T-helper 17 cell (primary cell): ENCODE data around the gene ETV4. TPM values are rescaled to one million over a fixed set of nuclear protein-coding genes. Genes with fewer than 3 reads are reported as not detected.

Experiments used
- ATAC-seq: fragments of 150-1000 bp; cut with Tn5 transposase; 2 replicates; pipeline ENCODE4 v1.10.0; 2021; ENCODE audit warnings: mild to moderate bottlenecking, moderate library complexity
- DNase-seq, 3 donors: peaks; one replicate each; pipeline versions ENCODE4 v3.0.0 to v3.0.0-alpha.2; 2020 to 2021
- H3K9me3 ChIP-seq: one replicate; pipeline ENCODE4 v1.7.0; 2013; ENCODE audit warnings: low read length, mild to moderate bottlenecking; ENCODE audit not compliant: control insufficient read depth, poor library complexity, severe bottlenecking
- H3K27ac Mint-ChIP-seq: one replicate; pipeline ENCODE4 v1.8.0; 2022; ENCODE audit warnings: mild to moderate bottlenecking, moderate library complexity, mixed read lengths
- H3K27me3 Mint-ChIP-seq: one replicate; pipeline ENCODE4 v1.8.0; 2022; ENCODE audit warnings: mixed read lengths
- H3K36me3 Mint-ChIP-seq: one replicate; pipeline ENCODE4 v1.8.0; 2022; ENCODE audit warnings: low read depth, mixed read lengths
- H3K4me1 Mint-ChIP-seq: one replicate; pipeline ENCODE4 v1.8.0; 2022; ENCODE audit warnings: mild to moderate bottlenecking, mixed read lengths
- H3K4me3 Mint-ChIP-seq: one replicate; pipeline ENCODE4 v1.8.0; 2022; ENCODE audit warnings: mild to moderate bottlenecking, moderate library complexity, mixed read lengths
- total RNA-seq, 4 donors: library from RNA in 2 of 4; stranded (reverse) in 2 of 4; gene quantifications; one replicate each; pipeline ENCODE4 v1.2.3 and lab custom pipeline; 2022 to 2026

Gene ETV4
- total RNA-seq, 2 donors from 2014 or later, result not detected

DNA sequence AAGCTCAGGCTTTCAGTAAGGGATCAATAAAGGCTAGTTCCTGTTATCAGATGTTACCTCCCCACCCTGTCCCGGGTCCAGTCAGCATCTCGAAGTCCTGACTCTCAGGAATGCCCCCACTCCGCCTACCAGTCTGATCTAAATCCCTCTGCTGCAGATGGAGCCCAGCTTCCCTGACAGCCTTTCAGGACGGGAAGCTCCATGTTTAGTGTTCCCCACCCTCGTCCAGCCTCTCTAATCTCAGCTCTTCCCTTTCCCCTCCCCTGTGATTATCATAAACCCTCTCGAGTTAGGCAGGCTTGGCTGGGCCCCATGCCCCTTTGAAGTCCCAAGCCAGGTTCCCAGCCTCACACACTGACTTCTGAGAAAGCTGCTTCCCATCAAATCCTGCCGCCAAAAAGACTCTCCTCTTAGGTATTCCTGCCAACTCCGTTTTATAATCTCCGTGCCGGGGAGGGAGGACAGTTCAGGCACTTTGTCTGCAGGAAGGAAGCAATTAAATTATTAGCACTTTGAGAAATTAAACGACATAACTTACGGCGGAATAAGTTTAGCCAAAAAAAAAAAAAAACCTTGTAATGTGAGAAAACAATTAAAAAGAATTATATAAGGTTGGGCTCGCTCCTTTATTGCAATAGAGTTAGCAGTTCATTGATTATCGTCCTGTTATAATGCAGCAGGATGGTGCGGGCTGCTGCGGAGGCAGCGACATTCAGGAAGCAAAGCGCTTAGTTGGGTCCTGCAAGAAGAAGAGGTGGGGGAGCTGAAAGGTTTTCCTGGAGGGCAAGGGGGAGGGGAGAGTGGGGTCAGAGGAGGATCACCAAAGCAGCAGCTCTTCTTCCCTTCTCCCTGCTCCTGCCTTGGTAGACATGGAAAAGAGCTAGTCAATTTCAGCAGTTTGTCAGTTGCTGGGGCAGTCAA lies 16.8 kb upstream of the ETV4 start:
- no peak overlapping the region for H3K27ac Mint-ChIP-seq
- ATAC-seq (no peak), DNase-seq (no peak)
- no peaks in the 10 kb centered on the region for H3K36me3 Mint-ChIP-seq
- peaks cover 55% of the 10 kb centered on the region for H3K27me3 Mint-ChIP-seq
- peaks cover 5% of the 10 kb centered on the region for H3K4me1 Mint-ChIP-seq
- H3K4me3 Mint-ChIP-seq, result no peak overlapping the region
- H3K9me3 ChIP-seq, result no peaks in the 10 kb centered on the region

DNA sequence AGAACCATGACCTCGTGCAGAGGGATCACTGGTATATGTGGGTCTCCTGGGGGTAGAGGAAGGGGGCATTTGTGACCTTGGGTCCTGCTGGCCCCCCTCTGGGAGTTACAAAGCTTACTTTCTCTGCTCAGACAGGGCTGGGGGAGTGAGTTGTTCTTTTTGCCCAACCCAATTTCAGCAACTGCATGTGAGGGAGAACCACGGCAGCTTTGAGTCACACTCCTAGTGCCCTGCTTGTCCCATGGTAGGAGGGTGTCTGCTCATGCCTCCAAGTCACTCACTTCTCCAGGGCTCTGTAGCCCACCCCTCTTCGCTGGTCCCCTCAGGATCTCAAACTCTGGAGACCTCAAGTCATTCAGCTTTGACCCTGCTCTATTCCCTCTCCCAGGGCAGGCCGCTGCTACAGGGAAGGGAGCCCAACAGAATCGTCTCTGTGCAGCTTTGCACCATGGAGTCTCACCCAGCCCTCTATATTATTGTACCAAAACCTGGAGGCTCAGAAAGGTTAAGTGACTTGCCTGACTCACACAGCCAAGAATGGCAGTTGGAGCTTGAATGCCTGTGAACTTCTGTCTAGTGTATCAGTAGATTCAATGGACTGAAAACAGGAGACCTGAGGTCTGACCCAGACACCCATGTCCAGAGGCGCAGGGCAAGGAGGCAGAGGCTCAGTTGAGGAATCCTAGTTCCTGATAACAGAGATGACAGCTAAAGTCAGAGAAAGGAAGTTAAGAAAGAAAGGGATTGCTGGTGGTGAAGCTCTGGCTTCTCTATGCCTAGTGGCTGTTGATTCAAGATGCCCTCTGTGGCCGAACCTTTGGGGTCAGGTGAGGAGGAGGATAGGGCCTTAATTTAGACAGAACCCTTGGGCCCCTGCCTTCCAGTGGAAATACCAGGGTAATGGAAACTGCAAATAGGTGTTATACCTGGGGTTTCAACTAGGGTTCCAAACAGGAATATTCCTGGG lies 14.6 kb upstream of the ETV4 start:
- no peaks in the 10 kb centered on the region for H3K9me3 ChIP-seq
- Mint-ChIP-seq H3K36me3 (peaks cover 5% of the 10 kb centered on the region), H3K27me3 (peaks cover 61% of the 10 kb centered on the region), H3K27ac (no peak overlapping the region), H3K4me1 (peaks cover 5% of the 10 kb centered on the region), H3K4me3 (no peak overlapping the region)
- DNase-seq (no peak), ATAC-seq (no peak)

DNA sequence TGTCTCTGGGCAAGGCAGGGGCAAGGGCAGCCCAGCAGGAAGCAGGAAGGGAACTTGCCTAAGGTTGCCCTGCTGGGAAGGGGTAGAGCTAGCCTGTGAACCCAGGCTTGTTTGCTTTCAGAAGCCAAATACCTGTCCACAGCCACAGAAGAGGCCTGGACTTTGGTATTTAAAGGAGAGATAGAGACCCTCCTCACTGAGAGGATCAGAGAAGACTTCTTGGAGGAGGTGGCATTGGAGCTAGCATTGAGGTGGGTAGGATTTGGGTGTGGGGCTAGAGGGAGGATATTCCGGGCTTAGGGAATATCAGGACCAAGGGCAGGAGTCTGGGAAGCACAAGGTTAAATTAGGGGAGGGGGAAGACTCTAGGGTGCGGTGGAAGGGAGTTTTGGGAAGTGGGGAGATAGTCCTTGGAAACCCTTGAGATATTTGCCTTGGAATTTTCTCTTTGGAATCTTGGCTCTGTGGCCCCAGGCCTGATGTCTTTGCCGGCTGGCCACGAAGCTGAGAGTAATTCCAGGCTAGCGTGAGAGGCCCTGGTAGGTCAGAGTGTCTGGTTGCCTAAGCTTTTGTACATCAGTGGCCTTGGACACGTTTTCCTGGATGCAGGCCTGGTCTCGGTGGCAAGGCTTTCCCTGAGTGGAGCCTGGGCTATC lies 13.1 kb upstream of the ETV4 start:
- Mint-ChIP-seq H3K36me3 (peaks cover 5% of the 10 kb centered on the region), H3K27ac (no peak overlapping the region), H3K27me3 (peaks cover 54% of the 10 kb centered on the region), H3K4me3 (no peak overlapping the region), H3K4me1 (peaks cover 5% of the 10 kb centered on the region)
- H3K9me3 ChIP-seq, result no peaks in the 10 kb centered on the region
- ATAC-seq (no peak), DNase-seq (no peak)

DNA sequence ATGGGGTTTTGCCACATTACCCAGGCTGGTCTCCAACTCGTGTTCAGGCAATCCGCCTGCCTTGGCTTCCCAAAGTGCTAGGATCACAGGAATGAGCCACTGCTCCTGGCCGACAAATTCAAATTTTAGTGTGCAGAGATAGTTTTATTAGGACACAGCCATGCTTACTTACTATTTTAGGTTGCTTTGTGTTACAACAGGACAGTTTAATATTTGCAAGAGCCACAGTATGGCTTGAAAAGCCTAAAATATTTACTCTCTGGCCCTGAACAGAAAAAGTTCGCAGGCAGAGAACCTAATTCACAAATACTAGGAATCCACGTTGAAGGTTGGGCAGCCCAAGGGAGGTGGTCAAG lies 12.6 kb upstream of the ETV4 start:
- Mint-ChIP-seq H3K36me3 (peaks cover 5% of the 10 kb centered on the region), H3K4me1 (peaks cover 5% of the 10 kb centered on the region), H3K27me3 (peaks cover 50% of the 10 kb centered on the region), H3K4me3 (no peak overlapping the region), H3K27ac (no peak overlapping the region)
- H3K9me3 ChIP-seq, result no peaks in the 10 kb centered on the region
- no peak for DNase-seq
- no peak for ATAC-seq

DNA sequence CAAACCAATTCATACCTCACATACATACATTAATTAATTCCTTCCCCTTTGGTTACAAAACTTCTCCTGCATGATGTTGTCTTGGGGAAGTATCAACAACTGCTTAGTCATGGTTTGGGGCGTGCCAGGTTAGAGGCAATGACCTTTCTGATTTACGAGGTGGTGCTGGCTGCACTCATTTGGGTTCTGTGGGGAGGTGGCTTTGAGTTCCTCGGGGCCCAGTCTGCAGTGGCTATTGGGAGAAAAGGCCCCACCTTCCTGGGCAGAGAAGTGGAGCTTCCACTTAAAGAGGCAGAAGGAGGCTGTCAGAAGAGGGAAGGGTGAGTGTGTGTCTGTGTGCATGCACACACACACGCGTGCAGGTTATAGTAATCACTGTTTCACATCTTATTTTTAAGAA lies 10.2 kb upstream of the ETV4 start:
- no peaks in the 10 kb centered on the region for H3K9me3 ChIP-seq
- no peak overlapping the region for H3K27ac Mint-ChIP-seq
- no peaks in the 10 kb centered on the region for H3K4me1 Mint-ChIP-seq
- peaks cover 40% of the 10 kb centered on the region for H3K27me3 Mint-ChIP-seq
- H3K36me3 Mint-ChIP-seq, result peaks cover 5% of the 10 kb centered on the region
- ATAC-seq, result no peak
- DNase-seq, result no peak
- no peak overlapping the region for H3K4me3 Mint-ChIP-seq

DNA sequence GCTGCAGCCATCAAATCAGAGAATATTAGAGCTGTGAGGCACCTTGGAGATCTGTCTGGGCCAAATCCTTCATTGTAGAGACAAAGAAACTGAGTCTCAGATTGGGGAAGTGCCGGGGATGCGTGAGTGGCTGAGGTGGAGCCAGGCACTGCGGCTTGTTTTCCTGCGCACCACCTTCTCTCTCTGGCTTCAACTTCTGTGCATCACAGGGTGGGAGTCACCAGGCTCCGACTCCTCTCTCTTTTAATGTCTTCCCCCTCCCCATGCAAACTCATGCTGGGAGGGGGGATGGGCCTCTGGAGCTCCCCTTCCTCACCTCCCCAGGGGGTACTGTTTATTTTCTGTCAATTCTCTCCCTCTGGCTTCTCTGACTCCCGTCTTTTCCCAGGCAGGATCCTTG lies 8.7 kb upstream of the ETV4 start:
- Mint-ChIP-seq H3K27ac (no peak overlapping the region), H3K4me3 (no peak overlapping the region), H3K27me3 (peaks cover 40% of the 10 kb centered on the region), H3K4me1 (no peaks in the 10 kb centered on the region), H3K36me3 (peaks cover 5% of the 10 kb centered on the region)
- no peak for ATAC-seq
- no peak for DNase-seq
- no peaks in the 10 kb centered on the region for H3K9me3 ChIP-seq

DNA sequence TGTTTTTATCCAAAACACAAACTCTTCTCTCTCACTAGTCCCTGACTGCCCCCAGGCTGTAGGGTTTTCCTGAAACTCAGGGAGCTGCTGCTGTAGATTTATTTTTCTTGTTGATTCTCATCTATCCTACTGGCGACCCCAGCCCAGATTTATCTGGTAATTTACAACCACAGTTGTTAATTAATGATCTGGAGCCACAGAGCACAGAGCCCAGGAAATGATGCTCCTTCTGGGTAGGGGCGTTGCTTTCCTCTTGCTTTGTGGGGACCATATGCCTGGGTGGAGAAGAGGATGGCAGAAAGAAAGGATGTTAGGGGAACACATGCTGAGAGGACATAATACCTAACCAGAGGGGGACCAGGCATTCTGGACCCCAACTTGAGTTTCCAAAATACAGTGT lies 7.4 kb upstream of the ETV4 start:
- peaks cover 5% of the 10 kb centered on the region for H3K36me3 Mint-ChIP-seq
- H3K27me3 Mint-ChIP-seq, result peaks cover 40% of the 10 kb centered on the region

DNA sequence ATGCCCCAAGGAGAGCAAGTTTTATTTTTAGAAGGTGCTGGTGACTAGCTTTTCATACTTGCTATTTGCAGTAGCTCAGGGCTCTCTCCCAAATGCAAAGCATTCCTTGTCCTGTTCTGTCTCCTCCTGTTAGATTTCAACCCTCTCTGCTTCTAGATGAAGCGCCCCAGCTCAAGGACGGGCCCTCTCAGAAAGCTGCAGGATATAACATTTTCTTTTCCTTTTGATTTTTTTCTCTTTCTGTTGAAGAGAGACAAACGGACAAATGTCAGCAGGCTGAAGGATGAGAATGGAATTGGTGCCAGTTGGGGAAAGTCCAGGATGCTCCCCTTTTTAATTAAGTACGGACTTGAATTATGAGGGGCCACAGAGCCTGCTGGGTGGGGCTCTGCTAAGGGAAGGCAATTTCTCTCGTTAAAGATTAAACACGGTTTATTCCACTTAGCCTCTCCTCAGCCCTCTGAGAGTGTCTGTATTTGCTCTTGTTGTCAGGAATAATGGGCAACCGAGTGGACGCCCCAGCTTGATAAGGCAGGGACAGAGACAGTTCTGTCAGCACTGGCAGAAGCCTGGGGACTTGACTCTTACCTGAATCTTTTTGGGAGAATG lies 6.2 kb upstream of the ETV4 start:
- no peak for DNase-seq
- Mint-ChIP-seq H3K4me1 (peaks cover 3% of the 10 kb centered on the region), H3K36me3 (peaks cover 5% of the 10 kb centered on the region), H3K4me3 (no peak overlapping the region), H3K27me3 (peaks cover 48% of the 10 kb centered on the region), H3K27ac (no peak overlapping the region)
- ATAC-seq, result no peak
- H3K9me3 ChIP-seq, result no peaks in the 10 kb centered on the region

More for the DNA sequence above, 7.4 kb upstream of the ETV4 start:
- DNase-seq (no peak), ATAC-seq (no peak)
- Mint-ChIP-seq H3K4me1 (no peaks in the 10 kb centered on the region), H3K27ac (no peak overlapping the region), H3K4me3 (no peak overlapping the region)
- no peaks in the 10 kb centered on the region for H3K9me3 ChIP-seq

DNA sequence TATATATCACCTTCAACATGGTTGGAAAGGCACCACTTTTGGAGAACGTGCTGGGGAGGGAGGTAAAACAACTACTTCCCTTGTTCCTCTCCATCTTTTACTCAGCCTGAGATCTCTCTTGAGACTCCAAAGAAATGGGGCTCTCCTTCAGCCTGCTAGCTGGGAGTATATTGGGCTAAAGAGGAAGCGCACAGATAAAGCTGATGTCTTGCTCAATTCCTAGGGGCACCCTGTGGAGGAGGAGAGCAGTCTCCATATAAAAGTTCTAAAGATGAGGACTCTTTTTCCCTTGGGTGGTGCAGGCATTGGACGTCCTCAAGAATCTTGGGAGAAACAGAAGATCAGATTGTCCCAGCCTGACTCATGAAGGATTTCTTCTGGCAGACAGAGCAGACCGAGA lies 4.6 kb upstream of the ETV4 start:
- no peak for DNase-seq
- H3K4me1 Mint-ChIP-seq, result peaks cover 12% of the 10 kb centered on the region
- H3K9me3 ChIP-seq, result no peaks in the 10 kb centered on the region
- no peaks in the 10 kb centered on the region for H3K36me3 Mint-ChIP-seq
- H3K27me3 Mint-ChIP-seq, result peaks cover 54% of the 10 kb centered on the region
- no peak overlapping the region for H3K4me3 Mint-ChIP-seq
- no peak overlapping the region for H3K27ac Mint-ChIP-seq
- no peak for ATAC-seq

DNA sequence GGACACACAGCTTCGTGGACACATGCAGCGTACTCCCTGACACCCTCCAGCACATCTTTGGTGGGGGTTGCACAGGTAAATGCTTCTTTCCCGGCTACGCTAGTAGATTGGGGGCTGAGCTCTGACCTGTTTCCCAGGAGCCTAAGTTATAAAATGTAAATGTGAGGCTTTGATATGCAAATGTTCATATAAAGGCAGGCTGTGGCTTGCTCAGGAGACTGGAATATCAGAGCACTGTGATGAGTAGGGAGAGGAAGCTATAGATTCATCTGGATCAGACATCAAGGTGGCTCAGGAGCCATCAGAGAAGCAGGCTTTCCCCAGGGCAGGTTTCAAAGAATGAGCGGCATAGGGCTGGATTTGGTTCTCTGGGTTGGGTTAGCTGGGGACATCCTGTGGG lies 3.4 kb upstream of the ETV4 start:
- Mint-ChIP-seq H3K27me3 (peaks cover 60% of the 10 kb centered on the region), H3K27ac (no peak overlapping the region), H3K36me3 (no peaks in the 10 kb centered on the region), H3K4me3 (no peak overlapping the region), H3K4me1 (peaks cover 15% of the 10 kb centered on the region)
- ATAC-seq, result no peak
- no peaks in the 10 kb centered on the region for H3K9me3 ChIP-seq
- no peak for DNase-seq

DNA sequence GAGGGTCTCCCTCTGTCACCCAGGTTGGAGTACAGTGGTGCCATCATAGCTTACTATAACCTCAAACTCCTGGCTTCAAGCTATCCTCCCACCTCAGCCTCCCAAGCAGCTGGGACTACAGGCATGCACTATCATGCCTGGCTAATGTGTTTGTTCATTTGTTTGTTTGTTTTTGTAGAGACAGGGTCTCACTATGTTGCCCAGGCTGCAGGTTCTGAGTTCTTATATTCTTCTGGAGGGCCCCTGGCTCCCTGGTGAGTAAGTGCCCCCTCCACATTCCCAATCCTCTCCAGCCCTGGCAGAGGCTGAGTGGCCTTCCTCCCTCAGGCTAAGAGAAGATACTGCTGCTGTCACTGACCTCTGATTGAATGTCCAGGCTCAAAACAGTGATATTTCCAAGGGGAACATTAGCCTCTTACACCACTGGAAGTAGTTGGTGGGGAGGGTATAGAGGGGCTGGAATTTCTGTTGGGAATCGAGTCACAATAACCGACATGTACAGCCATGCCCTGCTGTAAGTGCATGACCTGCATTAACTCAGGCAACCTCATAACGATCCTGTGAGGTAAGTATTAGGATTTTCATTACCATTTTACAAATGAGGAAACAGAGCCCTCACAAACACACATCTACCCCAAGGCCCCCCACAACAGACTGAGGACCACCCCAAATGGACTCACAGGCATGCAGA lies 2.7 kb upstream of the ETV4 start:
- H3K4me1 Mint-ChIP-seq, result peaks cover 16% of the 10 kb centered on the region
- H3K9me3 ChIP-seq, result no peaks in the 10 kb centered on the region
- H3K36me3 Mint-ChIP-seq, result no peaks in the 10 kb centered on the region
- DNase-seq (no peak), ATAC-seq (no peak)
- H3K4me3 Mint-ChIP-seq, result no peak overlapping the region
- H3K27ac Mint-ChIP-seq, result no peak overlapping the region
- H3K27me3 Mint-ChIP-seq, result peaks cover 63% of the 10 kb centered on the region

DNA sequence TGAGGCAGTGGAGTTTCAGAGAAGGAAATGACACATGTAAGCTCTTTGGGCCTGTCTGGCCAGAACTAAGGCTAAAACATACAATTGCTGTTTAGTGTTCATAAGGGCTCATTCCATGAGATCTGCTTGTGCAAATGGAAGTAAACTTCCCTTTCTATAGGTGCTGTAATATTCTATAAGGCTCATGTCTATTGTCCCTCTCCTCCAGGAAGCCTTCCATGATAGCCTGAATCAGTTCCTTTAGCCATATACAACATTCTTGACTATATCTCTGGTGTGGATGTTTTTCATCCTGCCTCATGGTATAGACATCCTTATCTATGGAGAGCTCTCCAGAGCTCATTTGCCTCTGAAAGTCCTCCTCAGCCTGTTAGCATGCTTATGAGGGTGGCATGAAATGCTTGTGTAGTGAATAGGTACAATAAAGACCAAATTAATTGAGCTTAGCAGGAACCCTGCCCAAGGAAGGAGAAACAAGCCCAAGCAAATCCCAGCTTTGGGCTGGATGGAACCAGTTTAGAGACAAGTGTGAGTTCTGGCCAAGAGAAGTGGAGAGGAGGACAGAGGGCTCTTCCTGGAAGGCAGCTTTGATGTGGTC lies 1.6 kb upstream of the ETV4 start:
- no peaks in the 10 kb centered on the region for H3K9me3 ChIP-seq
- peaks cover 16% of the 10 kb centered on the region for H3K4me1 Mint-ChIP-seq
- DNase-seq, result no peak
- H3K36me3 Mint-ChIP-seq, result no peaks in the 10 kb centered on the region
- no peak for ATAC-seq
- H3K27ac Mint-ChIP-seq, result no peak overlapping the region
- peaks cover 59% of the 10 kb centered on the region for H3K27me3 Mint-ChIP-seq
- peak overlapping the region; percentile 7 for H3K4me3 Mint-ChIP-seq
